GM12891 (cell line): ENCODE results near the gene PCSK7.

Source experiments
- POLR2AphosphoS5 ChIP-seq: IDR thresholded peaks from 2 replicates; pipeline ENCODE4 v1.6.1; 2011; ENCODE audit warnings: low read depth, low read length, control low read depth
- POU2F2 ChIP-seq: IDR thresholded peaks from 2 replicates; pipeline ENCODE4 v1.6.1; 2011; ENCODE audit warnings: low read depth, mild to moderate bottlenecking, control low read depth, low read length, moderate library complexity

DNA sequence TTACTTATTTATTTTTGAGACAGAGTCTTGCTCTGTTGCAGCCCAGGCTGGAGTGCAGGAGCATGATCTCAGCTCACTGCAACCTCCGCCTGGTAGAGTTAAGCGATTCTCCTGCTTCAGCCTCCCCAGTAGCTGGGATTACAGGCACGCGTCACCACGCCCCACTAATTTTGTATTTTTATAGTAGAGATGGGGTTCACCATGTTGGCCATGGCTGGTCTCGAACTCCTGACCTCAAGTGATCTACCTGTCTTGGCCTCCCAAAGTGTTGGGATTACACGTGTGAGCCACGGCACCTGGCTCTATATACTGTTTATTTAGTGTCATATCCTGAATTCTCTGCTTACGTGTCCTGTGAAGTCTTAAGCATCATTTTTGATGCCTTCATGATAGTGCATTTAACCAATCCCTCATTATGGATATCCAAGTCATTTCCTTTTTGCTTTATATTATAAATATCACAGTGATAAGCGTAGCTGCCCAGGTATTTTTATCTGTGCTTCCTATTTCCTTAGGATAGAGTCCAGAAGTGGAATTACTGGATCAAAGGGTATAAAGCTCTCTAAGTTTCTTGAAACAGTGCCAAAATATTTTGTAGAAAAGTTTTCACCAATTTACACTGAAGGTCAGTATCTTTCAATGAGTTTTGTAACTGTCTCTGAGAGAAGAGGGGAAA lies 54.2 kb downstream of the PCSK7 start:
- TF ChIP-seq POU2F2 (no peak), POLR2AphosphoS5 (no peak)
